Stimulated activated CD8-positive, alpha-beta memory T cell treated with anti-CD3 and anti-CD28 coated beads, Interleukin-7, amount 100 ng/mL, for 4 hours (primary cell): ENCODE results near the gene GOLGA1.
"Not testable (repeated sequence)": the region's sequence is repeated elsewhere in the genome, so short reads cannot be mapped to it uniquely, and the experiment has no call there.

Experiments used
- DNase-seq, 2 donors: peaks; one replicate each; pipeline ENCODE4 v3.0.0-alpha.2; 2020; ENCODE audit warnings: low read depth in 2 of 2

The GOLGA1 gene

GRCh38 chr9:124940521-124940893 lies 376 bp downstream of the GOLGA1 start:
- peak in 1 of 2 donors; percentile 2 for DNase-seq

- no peak for DNase-seq
These were observed 939 bp downstream of the GOLGA1 start for GRCh38 chr9:124939944-124940343.

GRCh38 chr9:124934290-124934689 lies 6.6 kb downstream of the GOLGA1 start:
- DNase-seq, result no peak

- no peak for DNase-seq
These were observed 8.6 kb downstream of the GOLGA1 start for GRCh38 chr9:124932333-124932732.

GRCh38 chr9:124929464-124929863 lies 11.4 kb downstream of the GOLGA1 start:
- no peak for DNase-seq

GRCh38 chr9:124928116-124928515 lies 12.8 kb downstream of the GOLGA1 start:
- DNase-seq, result no peak

GRCh38 chr9:124920394-124920793 lies 20.5 kb downstream of the GOLGA1 start:
- not testable (repeated sequence) for DNase-seq

GRCh38 chr9:124914753-124915405 lies 26.0 kb downstream of the GOLGA1 start:
- no peak for DNase-seq

- no peak for DNase-seq
These were observed 27.5 kb downstream of the GOLGA1 start for GRCh38 chr9:124913378-124913777.

GRCh38 chr9:124911766-124912165 lies 29.1 kb downstream of the GOLGA1 start:
- DNase-seq, result no peak

- no peak for DNase-seq
These were observed 32.8 kb downstream of the GOLGA1 start for GRCh38 chr9:124908098-124908497.

GRCh38 chr9:124906966-124907365 lies 33.9 kb downstream of the GOLGA1 start:
- no peak for DNase-seq

- DNase-seq, result no peak
These were observed 41.0 kb downstream of the GOLGA1 start for GRCh38 chr9:124899845-124900244.

GRCh38 chr9:124897570-124898460 lies 43.1 kb downstream of the GOLGA1 start:
- no peak for DNase-seq

- peak in 1 of 2 donors; percentile 17 for DNase-seq
These were observed 46.1 kb downstream of the GOLGA1 start for GRCh38 chr9:124894741-124895170.

- no peak for DNase-seq
These were observed 46.7 kb downstream of the GOLGA1 start for GRCh38 chr9:124894035-124894740.

- no peak for DNase-seq
These were observed 50.7 kb downstream of the GOLGA1 start for GRCh38 chr9:124890179-124890578.

- DNase-seq, result no peak
These were observed 51.9 kb downstream of the GOLGA1 start for GRCh38 chr9:124889006-124889405.

- no peak for DNase-seq
These were observed 53.1 kb downstream of the GOLGA1 start for GRCh38 chr9:124887832-124888231.

GRCh38 chr9:124886866-124887492 lies 53.9 kb downstream of the GOLGA1 start:
- no peak for DNase-seq

GRCh38 chr9:124886461-124886860 lies 54.4 kb downstream of the GOLGA1 start:
- DNase-seq, result no peak

- DNase-seq, result no peak
These were observed 55.3 kb downstream of the GOLGA1 start for GRCh38 chr9:124885551-124885950.
